ENCODE data around the gene MED13L.

The MED13L gene

DNA sequence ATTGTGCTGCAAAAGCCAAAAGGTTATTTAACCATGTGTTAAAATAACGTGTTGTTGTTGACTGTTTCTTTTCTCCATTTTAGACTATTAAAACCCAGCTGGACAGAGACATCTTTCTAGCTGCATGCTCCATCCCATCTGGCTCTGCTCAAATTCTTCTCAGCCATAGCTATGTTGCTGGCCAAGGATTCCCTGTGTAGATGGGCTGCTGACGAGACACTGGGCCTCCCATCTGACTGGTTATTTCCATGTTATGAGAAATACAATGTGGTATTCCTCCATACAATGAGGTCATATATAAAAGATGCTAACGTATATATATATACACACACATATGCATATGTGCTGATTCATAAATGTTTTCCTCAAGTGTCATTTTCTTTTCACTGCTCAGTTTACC lies 30.1 kb downstream of the MED13L start:
- H3K4me1 ChIP-seq (ENCODE audit: insufficient read depth, low read length): peaks cover 21% of the 10 kb centered on the region
- no peaks in the 10 kb centered on the region for H3K27me3 ChIP-seq (ENCODE audit: insufficient read depth, low read length, poor library complexity)
- H3K9ac ChIP-seq (ENCODE audit: low read depth, low read length): no peak overlapping the region
- H4K20me1 ChIP-seq (ENCODE audit: insufficient read depth, low read length): peaks cover 64% of the 10 kb centered on the region
- ATAC-seq (ENCODE audit: insufficient read depth, low read depth): no peak
- no peak overlapping the region for H3K27ac ChIP-seq (ENCODE audit: low read length)
- no peak overlapping the region for H3K4me3 ChIP-seq (ENCODE audit: low read depth in 1 of 2, low read length in 2 of 2)
- peaks cover 9% of the 10 kb centered on the region for H3K9me3 ChIP-seq (ENCODE audit: insufficient read depth, low read length, severe bottlenecking)
- H3K4me2 ChIP-seq (ENCODE audit: insufficient read depth, low read length): no peak overlapping the region
- H3K36me3 ChIP-seq (ENCODE audit: insufficient read depth, low read length): no peaks in the 10 kb centered on the region
- no peak for DNase-seq
- TF ChIP-seq CTCF (IDR thresholded peaks at IDR 0.05; ENCODE audit: borderline replicate concordance, extremely low read depth, low read length, poor library complexity, severe bottlenecking) (no peak), EZH2 (IDR thresholded peaks at IDR 0.05; ENCODE audit: borderline replicate concordance, low read depth, low read length, severe bottlenecking) (no peak)
- H3K79me2 ChIP-seq (ENCODE audit: insufficient read depth, low read length): peaks cover 99% of the 10 kb centered on the region
- H2AFZ ChIP-seq (ENCODE audit: low read depth, low read length): no peak overlapping the region

- TF ChIP-seq CTCF (IDR thresholded peaks at IDR 0.05; ENCODE audit: borderline replicate concordance, extremely low read depth, low read length, poor library complexity, severe bottlenecking): no peak
- no peak for TF ChIP-seq EZH2 (IDR thresholded peaks at IDR 0.05; ENCODE audit: borderline replicate concordance, low read depth, low read length, severe bottlenecking)
- Histone ChIP-seq H3K36me3 (ENCODE audit: insufficient read depth, low read length) (no peaks in the 10 kb centered on the region), H3K9me3 (ENCODE audit: insufficient read depth, low read length, severe bottlenecking) (peaks cover 2% of the 10 kb centered on the region), H3K4me3 (ENCODE audit: low read depth in 1 of 2, low read length in 2 of 2) (no peak overlapping the region), H3K27ac (ENCODE audit: low read length) (no peak overlapping the region), H3K79me2 (ENCODE audit: insufficient read depth, low read length) (peaks cover 99% of the 10 kb centered on the region), H3K9ac (ENCODE audit: low read depth, low read length) (no peak overlapping the region), H3K4me1 (ENCODE audit: insufficient read depth, low read length) (peaks cover 21% of the 10 kb centered on the region), H3K4me2 (ENCODE audit: insufficient read depth, low read length) (no peak overlapping the region), H2AFZ (ENCODE audit: low read depth, low read length) (no peak overlapping the region), H3K27me3 (ENCODE audit: insufficient read depth, low read length, poor library complexity) (no peaks in the 10 kb centered on the region), H4K20me1 (ENCODE audit: insufficient read depth, low read length) (peaks cover 68% of the 10 kb centered on the region)
- ATAC-seq (ENCODE audit: insufficient read depth, low read depth) (no peak), DNase-seq (no peak)
Observed at GRCh38 chr12:116246490-116247179, 30.9 kb downstream of the MED13L start.

DNA sequence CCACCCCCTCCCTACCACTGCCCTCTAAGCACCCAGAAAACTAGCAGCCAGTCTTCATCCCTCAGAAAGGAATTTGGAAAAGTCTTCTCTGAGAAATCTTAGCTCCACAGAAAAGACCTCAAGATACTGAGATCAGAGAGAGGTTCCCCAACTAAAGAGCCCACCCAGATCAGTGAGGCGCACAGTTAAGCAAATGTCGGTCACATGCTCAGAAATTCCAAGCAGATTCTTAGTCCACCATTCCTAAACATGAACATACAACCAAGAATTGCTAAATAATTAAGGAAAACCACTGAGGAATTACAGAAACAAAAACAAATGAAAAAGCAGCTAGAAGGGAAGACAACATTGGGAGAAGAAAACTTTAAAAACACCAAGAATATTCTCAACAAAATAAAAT lies 32.3 kb downstream of the MED13L start:
- Histone ChIP-seq H3K4me2 (ENCODE audit: insufficient read depth, low read length) (no peak overlapping the region), H3K4me3 (ENCODE audit: low read depth in 1 of 2, low read length in 2 of 2) (no peak overlapping the region), H3K79me2 (ENCODE audit: insufficient read depth, low read length) (peaks cover 99% of the 10 kb centered on the region), H3K27me3 (ENCODE audit: insufficient read depth, low read length, poor library complexity) (no peaks in the 10 kb centered on the region), H3K36me3 (ENCODE audit: insufficient read depth, low read length) (no peaks in the 10 kb centered on the region), H3K4me1 (ENCODE audit: insufficient read depth, low read length) (peaks cover 21% of the 10 kb centered on the region), H3K27ac (ENCODE audit: low read length) (no peak overlapping the region), H4K20me1 (ENCODE audit: insufficient read depth, low read length) (peaks cover 79% of the 10 kb centered on the region), H2AFZ (ENCODE audit: low read depth, low read length) (no peak overlapping the region), H3K9ac (ENCODE audit: low read depth, low read length) (no peak overlapping the region), H3K9me3 (ENCODE audit: insufficient read depth, low read length, severe bottlenecking) (no peaks in the 10 kb centered on the region)
- DNase-seq (no peak), ATAC-seq (ENCODE audit: insufficient read depth, low read depth) (no peak)
- TF ChIP-seq EZH2 (IDR thresholded peaks at IDR 0.05; ENCODE audit: borderline replicate concordance, low read depth, low read length, severe bottlenecking): no peak
- TF ChIP-seq CTCF (IDR thresholded peaks at IDR 0.05; ENCODE audit: borderline replicate concordance, extremely low read depth, low read length, poor library complexity, severe bottlenecking): no peak

Data from DND-41 (cell line).